ENCODE data around the gene CAB39. TPM values are rescaled to one million over a fixed set of nuclear protein-coding genes. Genes with fewer than 3 reads are reported as not detected.

The CAB39 gene
- polyA plus RNA-seq, 1 experiment: 23.6 TPM

GRCh38 chr2:230737791-230738226 is 25.2 kb downstream of the CAB39 start:
- CTCF ChIA-PET: interaction anchor here (1.0 to 1.2 kb wide), 2 partner anchors 10 to 24 kb away, joined by 3 read pairs; no protein-coding TSS in a partner anchor
- Histone ChIP-seq H3K36me3 (ENCODE audit: control insufficient read depth, insufficient read depth, low read length) (no peaks in the 10 kb centered on the region; the same call in 1 of the 2 replicates), H3K27me3 (ENCODE audit: control insufficient read depth, insufficient read depth, low read length) (no peaks in the 10 kb centered on the region), H3K4me3 (ENCODE audit: low read depth, low read length) (no peak overlapping the region)
- DNase-seq (ENCODE audit: low read depth): no peak
- POLR2A ChIA-PET: no interaction called here
- TF ChIP-seq CTCF (IDR thresholded peaks at IDR 0.05; ENCODE audit: insufficient read depth, low read depth, low read length): no peak

GRCh38 chr2:230738391-230738811 is 25.8 kb downstream of the CAB39 start:
- Histone ChIP-seq H3K36me3 (ENCODE audit: control insufficient read depth, insufficient read depth, low read length) (no peaks in the 10 kb centered on the region; the same call in 1 of the 2 replicates), H3K4me3 (ENCODE audit: low read depth, low read length) (no peak overlapping the region), H3K27me3 (ENCODE audit: control insufficient read depth, insufficient read depth, low read length) (no peaks in the 10 kb centered on the region)
- TF ChIP-seq CTCF (IDR thresholded peaks at IDR 0.05; ENCODE audit: insufficient read depth, low read depth, low read length): no peak
- CTCF ChIA-PET: interaction anchor here (1.0 to 2.1 kb wide), 3 partner anchors 10 to 60 kb away, joined by 3 to 4 read pairs (median 3); no protein-coding TSS in a partner anchor
- DNase-seq (ENCODE audit: low read depth): no peak
- POLR2A ChIA-PET: no interaction called here

- ChIA-PET POLR2A (no interaction called here), CTCF (interaction anchor here (2.1 kb wide), 1 partner anchor 60 kb away, joined by 4 read pairs; no protein-coding TSS in a partner anchor)
- no peak for TF ChIP-seq CTCF (IDR thresholded peaks at IDR 0.05; ENCODE audit: insufficient read depth, low read depth, low read length)
- no peaks in the 10 kb centered on the region; the same call in 1 of the 2 replicates for H3K36me3 ChIP-seq (ENCODE audit: control insufficient read depth, insufficient read depth, low read length)
- no peak overlapping the region for H3K4me3 ChIP-seq (ENCODE audit: low read depth, low read length)
- DNase-seq (ENCODE audit: low read depth): no peak
- H3K27me3 ChIP-seq (ENCODE audit: control insufficient read depth, insufficient read depth, low read length): no peaks in the 10 kb centered on the region
Measured at GRCh38 chr2:230738924-230739323, 26.3 kb downstream of the CAB39 start.

GRCh38 chr2:230739961-230740360 is 27.3 kb downstream of the CAB39 start:
- DNase-seq (ENCODE audit: low read depth): no peak
- TF ChIP-seq CTCF (IDR thresholded peaks at IDR 0.05; ENCODE audit: insufficient read depth, low read depth, low read length): no peak
- H3K36me3 ChIP-seq (ENCODE audit: control insufficient read depth, insufficient read depth, low read length): no peaks in the 10 kb centered on the region; the same call in 1 of the 2 replicates
- POLR2A ChIA-PET: no interaction called here
- H3K4me3 ChIP-seq (ENCODE audit: low read depth, low read length): no peak overlapping the region
- H3K27me3 ChIP-seq (ENCODE audit: control insufficient read depth, insufficient read depth, low read length): no peaks in the 10 kb centered on the region
- CTCF ChIA-PET: interaction anchor here (2.1 kb wide), 1 partner anchor 59 kb away, joined by 4 read pairs; no protein-coding TSS in a partner anchor

GRCh38 chr2:230742781-230743180 is 30.1 kb downstream of the CAB39 start:
- CTCF ChIA-PET: interaction anchor here (1.0 to 1.4 kb wide), 2 partner anchors 15 to 20 kb away, joined by 4 read pairs; no protein-coding TSS in a partner anchor
- no peaks in the 10 kb centered on the region for H3K27me3 ChIP-seq (ENCODE audit: control insufficient read depth, insufficient read depth, low read length)
- peaks cover 1% of the 10 kb centered on the region; the same call in 1 of the 2 replicates for H3K36me3 ChIP-seq (ENCODE audit: control insufficient read depth, insufficient read depth, low read length)
- H3K4me3 ChIP-seq (ENCODE audit: low read depth, low read length): no peak overlapping the region
- POLR2A ChIA-PET: no interaction called here
- DNase-seq (ENCODE audit: low read depth): no peak
- no peak for TF ChIP-seq CTCF (IDR thresholded peaks at IDR 0.05; ENCODE audit: insufficient read depth, low read depth, low read length)
